ENCODE results near the gene RNASE11. TPM values are rescaled to one million over a fixed set of nuclear protein-coding genes. Genes with fewer than 3 reads are reported as not detected.

The RNASE11 gene
- polyA plus RNA-seq, 1 donor (not counting 4 experiments of a cell fraction or from before 2014, with no cell fraction given) = not detected

DNA sequence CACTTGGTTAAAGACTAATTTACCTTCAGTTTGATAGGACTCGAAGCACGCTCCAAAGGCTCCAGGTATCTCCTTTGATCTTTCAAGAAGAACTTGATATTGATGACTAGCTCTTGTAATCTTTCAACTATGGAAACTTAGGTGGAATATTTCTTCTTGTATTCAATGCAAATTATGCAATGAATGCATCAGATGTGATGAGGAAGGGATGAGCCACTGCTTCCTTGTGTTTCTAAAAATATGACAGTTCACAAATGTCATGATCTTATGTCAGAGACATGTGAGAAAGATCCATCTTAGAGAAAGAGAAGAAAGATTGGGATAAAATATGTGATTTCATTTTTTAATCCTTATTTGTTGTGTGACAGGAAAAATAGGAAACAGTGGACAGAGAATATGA, 36.9 kb downstream of the RNASE11 start:
- no peak overlapping the region for H3K9ac ChIP-seq (ENCODE audit: control insufficient read depth, extremely low read depth, insufficient read depth, low read length)
- no peaks in the 10 kb centered on the region for H3K9me1 ChIP-seq (ENCODE audit: control insufficient read depth, extremely low read depth, insufficient read depth, low read length)
- no peaks in the 10 kb centered on the region for H3K79me2 ChIP-seq (ENCODE audit: control insufficient read depth, insufficient read depth, low read length)
- no peaks in the 10 kb centered on the region for H3K9me3 ChIP-seq (ENCODE audit: control insufficient read depth, low read depth, low read length)
- H3K27ac ChIP-seq (ENCODE audit: control insufficient read depth, insufficient read depth, low read length) = no peak overlapping the region
- dilution Hi-C loops (cut with MboI; ENCODE audit: extremely low pct_ligation_motif_present, low sequenced_read_pairs) = no loop called here
- no peak for TF ChIP-seq EZH2 (IDR thresholded peaks at IDR 0.05; ENCODE audit: low read length)
- TF ChIP-seq, protein P1, sequence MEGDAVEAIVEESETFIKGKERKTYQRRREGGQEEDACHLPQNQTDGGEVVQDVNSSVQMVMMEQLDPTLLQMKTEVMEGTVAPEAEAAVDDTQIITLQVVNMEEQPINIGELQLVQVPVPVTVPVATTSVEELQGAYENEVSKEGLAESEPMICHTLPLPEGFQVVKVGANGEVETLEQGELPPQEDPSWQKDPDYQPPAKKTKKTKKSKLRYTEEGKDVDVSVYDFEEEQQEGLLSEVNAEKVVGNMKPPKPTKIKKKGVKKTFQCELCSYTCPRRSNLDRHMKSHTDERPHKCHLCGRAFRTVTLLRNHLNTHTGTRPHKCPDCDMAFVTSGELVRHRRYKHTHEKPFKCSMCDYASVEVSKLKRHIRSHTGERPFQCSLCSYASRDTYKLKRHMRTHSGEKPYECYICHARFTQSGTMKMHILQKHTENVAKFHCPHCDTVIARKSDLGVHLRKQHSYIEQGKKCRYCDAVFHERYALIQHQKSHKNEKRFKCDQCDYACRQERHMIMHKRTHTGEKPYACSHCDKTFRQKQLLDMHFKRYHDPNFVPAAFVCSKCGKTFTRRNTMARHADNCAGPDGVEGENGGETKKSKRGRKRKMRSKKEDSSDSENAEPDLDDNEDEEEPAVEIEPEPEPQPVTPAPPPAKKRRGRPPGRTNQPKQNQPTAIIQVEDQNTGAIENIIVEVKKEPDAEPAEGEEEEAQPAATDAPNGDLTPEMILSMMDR (optimal IDR thresholded peaks at IDR 0.05 in 1 of 3, IDR thresholded peaks at IDR 0.05 in 1 of 3, conservative IDR thresholded peaks at IDR 0.05 in 1 of 3; ENCODE audit: extremely low read depth in 1 of 3, insufficient read depth in 2 of 3, low read length in 3 of 3) = no peak
- H3K36me3 ChIP-seq (ENCODE audit: control insufficient read depth in 2 of 2, extremely low read depth in 1 of 2, insufficient read depth in 2 of 2, low read length in 2 of 2) = no peaks in the 10 kb centered on the region
- FAIRE-seq (no peak), DNase-seq (ENCODE audit: low read depth, low spot score) (no peak)
- no peaks in the 10 kb centered on the region for H3K27me3 ChIP-seq (ENCODE audit: control insufficient read depth, extremely low read depth, insufficient read depth, low read length)
- no peak overlapping the region for H3K4me2 ChIP-seq (ENCODE audit: control insufficient read depth, extremely low read depth, insufficient read depth, low read depth, low read length)
- no peak overlapping the region for H3K4me3 ChIP-seq (ENCODE audit: control insufficient read depth in 2 of 3, extremely low read depth in 1 of 3, insufficient read depth in 2 of 3, low read depth in 1 of 3, low read length in 3 of 3)
- no peaks in the 10 kb centered on the region for H3K4me1 ChIP-seq (ENCODE audit: control insufficient read depth, extremely low read depth, insufficient read depth, low read length)
- H4K20me1 ChIP-seq (ENCODE audit: control insufficient read depth, extremely low read depth, insufficient read depth, low read length) = no peaks in the 10 kb centered on the region
- no peak overlapping the region for H2AFZ ChIP-seq (ENCODE audit: control insufficient read depth, low read length)

DNA sequence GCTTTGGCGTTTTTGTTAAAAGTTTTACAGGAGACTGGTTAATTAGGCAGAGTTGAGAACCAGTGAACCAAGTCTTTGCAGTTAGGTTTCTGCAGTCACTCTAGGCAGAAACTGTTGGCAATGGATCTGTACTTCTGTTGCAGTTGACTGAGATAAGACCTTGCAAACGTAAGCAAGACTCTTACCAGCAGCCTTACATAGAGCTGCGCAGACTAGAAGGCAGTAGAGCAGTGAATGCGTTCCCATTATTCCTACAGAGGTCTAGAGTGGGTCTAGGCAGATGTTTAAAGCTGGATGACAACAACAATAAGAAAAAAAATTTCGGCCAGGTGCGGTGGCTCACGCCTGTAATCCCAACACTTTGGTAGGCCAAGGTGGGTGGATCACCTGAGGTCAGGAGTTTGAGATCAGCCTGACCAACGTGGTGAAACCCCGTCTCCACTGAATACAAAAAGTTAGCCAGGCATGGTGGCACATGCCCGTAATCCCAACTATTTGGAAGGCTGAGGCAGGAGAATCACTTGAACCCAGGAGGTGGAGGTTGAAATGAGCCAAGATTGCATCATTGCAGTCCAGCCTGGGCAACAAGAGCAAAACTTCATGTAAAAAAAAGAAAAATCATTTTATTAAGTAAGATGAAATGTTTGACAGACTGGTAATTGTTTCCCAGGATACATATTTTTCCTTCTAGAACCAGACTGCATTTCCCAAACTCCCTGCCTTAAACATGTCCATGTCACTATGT, 39.2 kb downstream of the RNASE11 start:
- no peaks in the 10 kb centered on the region for H3K4me1 ChIP-seq (ENCODE audit: control insufficient read depth, extremely low read depth, insufficient read depth, low read length)
- no peaks in the 10 kb centered on the region for H3K79me2 ChIP-seq (ENCODE audit: control insufficient read depth, insufficient read depth, low read length)
- no peaks in the 10 kb centered on the region for H3K36me3 ChIP-seq (ENCODE audit: control insufficient read depth in 2 of 2, extremely low read depth in 1 of 2, insufficient read depth in 2 of 2, low read length in 2 of 2)
- dilution Hi-C loops (cut with MboI; ENCODE audit: extremely low pct_ligation_motif_present, low sequenced_read_pairs) = no loop called here
- DNase-seq (ENCODE audit: low read depth, low spot score) = no peak
- TF ChIP-seq, protein P1 (optimal IDR thresholded peaks at IDR 0.05 in 1 of 3, IDR thresholded peaks at IDR 0.05 in 1 of 3, conservative IDR thresholded peaks at IDR 0.05 in 1 of 3; ENCODE audit: extremely low read depth in 1 of 3, insufficient read depth in 2 of 3, low read length in 3 of 3) = no peak
- TF ChIP-seq EZH2 (IDR thresholded peaks at IDR 0.05; ENCODE audit: low read length) = no peak
- no peaks in the 10 kb centered on the region for H3K9me3 ChIP-seq (ENCODE audit: control insufficient read depth, low read depth, low read length)
- H3K27me3 ChIP-seq (ENCODE audit: control insufficient read depth, extremely low read depth, insufficient read depth, low read length) = no peaks in the 10 kb centered on the region
- no peaks in the 10 kb centered on the region for H3K9me1 ChIP-seq (ENCODE audit: control insufficient read depth, extremely low read depth, insufficient read depth, low read length)
- no peak overlapping the region for H3K4me3 ChIP-seq (ENCODE audit: control insufficient read depth in 2 of 3, extremely low read depth in 1 of 3, insufficient read depth in 2 of 3, low read depth in 1 of 3, low read length in 3 of 3)
- H3K4me2 ChIP-seq (ENCODE audit: control insufficient read depth, extremely low read depth, insufficient read depth, low read depth, low read length) = no peak overlapping the region
- H3K27ac ChIP-seq (ENCODE audit: control insufficient read depth, insufficient read depth, low read length) = no peak overlapping the region
- H3K9ac ChIP-seq (ENCODE audit: control insufficient read depth, extremely low read depth, insufficient read depth, low read length) = no peak overlapping the region
- no peak for FAIRE-seq
- no peak overlapping the region for H2AFZ ChIP-seq (ENCODE audit: control insufficient read depth, low read length)
- H4K20me1 ChIP-seq (ENCODE audit: control insufficient read depth, extremely low read depth, insufficient read depth, low read length) = no peaks in the 10 kb centered on the region
